SK-N-SH treated with all-trans-retinoic acid at 6 μM for 48 hours (cell line): Measurements from ENCODE around the gene WDR88.

Experiments
- ARNTL ChIP-seq: fragments of 450-650 bp; formaldehyde crosslinking; IDR thresholded peaks from 2 replicates; pipeline ENCODE4 v1.5.0; 2020; ENCODE audit warnings: low read depth, mild to moderate bottlenecking, moderate library complexity, borderline replicate concordance
- BACH2 ChIP-seq: fragments of 250-450 bp; sonication (Bioruptor Pico); IDR thresholded peaks from 2 replicates; pipeline ENCODE4 v1.9.0; 2021; ENCODE audit warnings: mild to moderate bottlenecking, borderline replicate concordance
- GLIS3 ChIP-seq: fragments of 250-450 bp; sonication (Bioruptor Pico); IDR thresholded peaks from 2 replicates; pipeline ENCODE4 v1.5.0; 2020; ENCODE audit warnings: mild to moderate bottlenecking, moderate library complexity
- TCF4 ChIP-seq: fragments of 250-450 bp; sonication (Bioruptor Pico); IDR thresholded peaks from 2 replicates; pipeline ENCODE4 v1.8.0; 2021; ENCODE audit warnings: mild to moderate bottlenecking, moderate library complexity, borderline replicate concordance
- ZFP3 ChIP-seq: fragments of 250-450 bp; sonication (Bioruptor Pico); IDR thresholded peaks from 2 replicates; pipeline ENCODE4 v1.5.0; 2020; ENCODE audit warnings: mild to moderate bottlenecking, moderate library complexity
- ZFP30 ChIP-seq: fragments of 450-650 bp; formaldehyde crosslinking; IDR thresholded peaks from 2 replicates; pipeline ENCODE4 v1.5.0; 2022; ENCODE audit warnings: mild to moderate bottlenecking, moderate library complexity
- ZNF8 ChIP-seq: fragments of 450-650 bp; formaldehyde crosslinking; IDR thresholded peaks from 2 replicates; pipeline ENCODE4 v1.5.0; 2020; ENCODE audit warnings: mild to moderate bottlenecking, moderate library complexity
- TF ChIP-seq, protein P1 (sequence below): fragments of 250-450 bp; sonication (Bioruptor Pico); IDR thresholded peaks from 2 replicates; pipeline ENCODE4 v1.5.0; 2020; ENCODE audit warnings: mild to moderate bottlenecking, moderate library complexity

- TF ChIP-seq TCF4 (no peak), BACH2 (CRISPR knock-in tag) (no peak), ZNF8 (CRISPR knock-in tag) (no peak), ZFP30 (CRISPR knock-in tag) (no peak), ZFP3 (CRISPR knock-in tag) (no peak), ARNTL (CRISPR knock-in tag) (no peak), GLIS3 (CRISPR knock-in tag) (no peak)
- TF ChIP-seq, protein P1, sequence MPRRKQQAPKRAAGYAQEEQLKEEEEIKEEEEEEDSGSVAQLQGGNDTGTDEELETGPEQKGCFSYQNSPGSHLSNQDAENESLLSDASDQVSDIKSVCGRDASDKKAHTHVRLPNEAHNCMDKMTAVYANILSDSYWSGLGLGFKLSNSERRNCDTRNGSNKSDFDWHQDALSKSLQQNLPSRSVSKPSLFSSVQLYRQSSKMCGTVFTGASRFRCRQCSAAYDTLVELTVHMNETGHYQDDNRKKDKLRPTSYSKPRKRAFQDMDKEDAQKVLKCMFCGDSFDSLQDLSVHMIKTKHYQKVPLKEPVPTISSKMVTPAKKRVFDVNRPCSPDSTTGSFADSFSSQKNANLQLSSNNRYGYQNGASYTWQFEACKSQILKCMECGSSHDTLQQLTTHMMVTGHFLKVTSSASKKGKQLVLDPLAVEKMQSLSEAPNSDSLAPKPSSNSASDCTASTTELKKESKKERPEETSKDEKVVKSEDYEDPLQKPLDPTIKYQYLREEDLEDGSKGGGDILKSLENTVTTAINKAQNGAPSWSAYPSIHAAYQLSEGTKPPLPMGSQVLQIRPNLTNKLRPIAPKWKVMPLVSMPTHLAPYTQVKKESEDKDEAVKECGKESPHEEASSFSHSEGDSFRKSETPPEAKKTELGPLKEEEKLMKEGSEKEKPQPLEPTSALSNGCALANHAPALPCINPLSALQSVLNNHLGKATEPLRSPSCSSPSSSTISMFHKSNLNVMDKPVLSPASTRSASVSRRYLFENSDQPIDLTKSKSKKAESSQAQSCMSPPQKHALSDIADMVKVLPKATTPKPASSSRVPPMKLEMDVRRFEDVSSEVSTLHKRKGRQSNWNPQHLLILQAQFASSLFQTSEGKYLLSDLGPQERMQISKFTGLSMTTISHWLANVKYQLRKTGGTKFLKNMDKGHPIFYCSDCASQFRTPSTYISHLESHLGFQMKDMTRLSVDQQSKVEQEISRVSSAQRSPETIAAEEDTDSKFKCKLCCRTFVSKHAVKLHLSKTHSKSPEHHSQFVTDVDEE (CRISPR knock-in tag), result no peak
These were observed 80.0 kb downstream of the WDR88 start for GRCh38 chr19:33211794-33212435.
